Measurements from ENCODE around the gene ARMCX1. TPM values are rescaled to one million over a fixed set of nuclear protein-coding genes. Genes with fewer than 3 reads are reported as not detected.

ARMCX1 gene
- total and polyA plus RNA-seq, 10 of the 15 experiments (the other 5 are each of a cell fraction or from before 2014, with no cell fraction given) = 0.02 to 0.07 (median 0.05) TPM; not detected in 7

- ATAC-seq (no peak), DNase-seq (ENCODE audit: low read depth, low spot score) (no peak), FAIRE-seq (no peak)
- SMC1A ChIA-PET (ENCODE audit: uncharacterized antibody, unreplicated experiment) = no interaction called here
- intact Hi-C loops (cut with micrococcal nuclease; ENCODE audit: unreplicated experiment) (no loop called here), in situ Hi-C loops (cut with MboI) (no loop called here)
- no peaks in the 10 kb centered on the region for H4K20me1 ChIP-seq (ENCODE audit: control insufficient read depth, insufficient read depth)
- no peaks in the 10 kb centered on the region for H3K9me3 ChIP-seq (replicated peaks; ENCODE audit: control insufficient read depth, insufficient read depth, low read length)
- H2AFZ ChIP-seq (ENCODE audit: control insufficient read depth, low read depth, low read length) = no peak overlapping the region
- CTCF ChIA-PET = no interaction called here
- H3K27me3 ChIP-seq (replicated peaks in 1 of 2; ENCODE audit: control insufficient read depth in 2 of 2, insufficient read depth in 2 of 2, low read length in 1 of 2) = no peaks in the 10 kb centered on the region
- no peaks in the 10 kb centered on the region for H3K79me2 ChIP-seq (ENCODE audit: control insufficient read depth, insufficient read depth, low read length)
- TF ChIP-seq JUND (IDR thresholded peaks at IDR 0.05; ENCODE audit: low read depth, low read length) (no peak), SIN3A (IDR thresholded peaks at IDR 0.05; ENCODE audit: low read depth, low read length) (no peak), E2F4 (IDR thresholded peaks at IDR 0.05; ENCODE audit: low read depth, low read length) (no peak), CBFB (IDR thresholded peaks at IDR 0.05; ENCODE audit: low read depth) (no peak), MEF2B (IDR thresholded peaks at IDR 0.05; ENCODE audit: partially characterized antibody, poor library complexity, severe bottlenecking) (no peak), CTCF (IDR thresholded peaks at IDR 0.05 in 2 of 3, conservative IDR thresholded peaks at IDR 0.05 in 1 of 3; ENCODE audit: control insufficient read depth in 2 of 3, extremely low read depth in 1 of 3, insufficient read depth in 1 of 3, low read depth in 3 of 3, low read length in 3 of 3) (no peak)
- H3K9ac ChIP-seq (ENCODE audit: control insufficient read depth, insufficient read depth, low read length) = no peak overlapping the region
- H3K4me3 ChIP-seq = no peak overlapping the region
- no peak overlapping the region for H3K4me2 ChIP-seq (ENCODE audit: control insufficient read depth, insufficient read depth)
- H3K4me1 ChIP-seq (ENCODE audit: control insufficient read depth, insufficient read depth, low read length) = no peaks in the 10 kb centered on the region
- no peak overlapping the region for H3K27ac ChIP-seq (ENCODE audit: control insufficient read depth, insufficient read depth)
- POLR2A ChIA-PET = no interaction called here
- BruUV-seq (replicated peaks) = no TSS peak
- no peaks in the 10 kb centered on the region for H3K36me3 ChIP-seq (ENCODE audit: control insufficient read depth in 2 of 2, insufficient read depth in 2 of 2, low read length in 1 of 2)
- RAD21 ChIA-PET (ENCODE audit: unreplicated experiment) = no interaction called here
Observed at GRCh38 chrX:101507372-101507771, 43.0 kb upstream of the ARMCX1 start.

Data from GM12878 (cell line).